T follicular helper cell (primary cell): ENCODE results near the gene NFU1.
"Not testable (repeated sequence)": the region's sequence is repeated elsewhere in the genome, so short reads cannot be mapped to it uniquely, and the experiment has no call there.

Experiments used
- DNase-seq: peaks from one replicate; pipeline ENCODE4 v3.0.0-alpha.2; 2020; ENCODE audit warnings: low read depth

NFU1 gene

GRCh38 chr2:69387770-69388481, 49.3 kb downstream of the NFU1 start:
- DNase-seq = no peak

DNA sequence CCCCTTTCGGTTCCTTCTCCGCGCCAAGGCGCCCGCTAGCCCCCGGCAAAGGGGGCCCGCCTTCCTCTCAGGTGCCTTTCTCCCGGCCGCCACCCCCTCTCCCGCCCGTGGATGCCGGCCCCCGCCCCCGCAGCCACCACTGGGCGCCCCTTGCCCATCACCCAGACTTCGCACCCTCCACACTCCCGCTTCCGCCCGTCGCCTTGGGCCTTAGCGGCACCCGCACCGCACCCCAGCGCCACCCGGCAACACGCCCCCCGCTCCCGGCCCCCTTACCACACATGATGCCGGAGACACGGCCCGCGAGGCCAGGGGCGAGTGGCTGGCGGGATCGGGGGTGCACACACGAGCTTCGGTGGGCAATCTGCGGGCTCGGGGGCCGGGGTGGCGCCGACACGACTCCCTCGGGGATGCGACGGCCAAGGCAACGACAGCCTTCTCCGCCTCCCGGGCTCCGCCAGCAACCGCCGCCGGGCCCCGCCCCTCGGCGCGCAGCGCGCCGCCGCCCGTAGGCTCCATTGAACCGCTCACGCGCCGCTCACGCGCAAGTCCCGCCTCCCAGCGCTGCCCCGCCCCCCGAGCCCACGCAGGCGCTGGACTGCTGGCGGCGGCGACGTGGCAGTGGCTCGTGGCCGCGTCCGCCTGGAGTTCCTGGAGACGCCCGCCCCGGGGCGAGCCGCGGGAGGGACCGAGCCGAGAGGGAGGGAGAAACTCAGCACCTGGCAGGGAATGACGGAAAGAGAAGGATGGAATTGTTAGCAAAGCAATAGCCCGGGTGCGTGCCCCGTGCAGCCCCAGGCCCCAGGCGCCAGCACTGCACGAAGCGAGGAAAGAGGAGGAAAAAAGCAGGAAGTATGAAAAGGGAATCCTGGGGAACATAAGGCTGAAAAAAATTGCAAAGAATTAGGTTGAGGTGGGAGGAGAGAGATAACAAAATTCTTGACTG, 50.2 kb downstream of the NFU1 start, which contains the start of gene GFPT1:
GFPT1 (minus strand) TSS at position 439 of the 946 bp plus-strand sequence; CDS start at position 283, 156 bp downstream.
- peak; percentile 87 for DNase-seq

GRCh38 chr2:69386360-69386759, 50.9 kb downstream of the NFU1 start:
- DNase-seq = no peak

- DNase-seq = no peak
Measured at GRCh38 chr2:69385443-69386151, 51.6 kb downstream of the NFU1 start.

- no peak for DNase-seq
Measured at GRCh38 chr2:69384618-69385081, 52.6 kb downstream of the NFU1 start.

DNA sequence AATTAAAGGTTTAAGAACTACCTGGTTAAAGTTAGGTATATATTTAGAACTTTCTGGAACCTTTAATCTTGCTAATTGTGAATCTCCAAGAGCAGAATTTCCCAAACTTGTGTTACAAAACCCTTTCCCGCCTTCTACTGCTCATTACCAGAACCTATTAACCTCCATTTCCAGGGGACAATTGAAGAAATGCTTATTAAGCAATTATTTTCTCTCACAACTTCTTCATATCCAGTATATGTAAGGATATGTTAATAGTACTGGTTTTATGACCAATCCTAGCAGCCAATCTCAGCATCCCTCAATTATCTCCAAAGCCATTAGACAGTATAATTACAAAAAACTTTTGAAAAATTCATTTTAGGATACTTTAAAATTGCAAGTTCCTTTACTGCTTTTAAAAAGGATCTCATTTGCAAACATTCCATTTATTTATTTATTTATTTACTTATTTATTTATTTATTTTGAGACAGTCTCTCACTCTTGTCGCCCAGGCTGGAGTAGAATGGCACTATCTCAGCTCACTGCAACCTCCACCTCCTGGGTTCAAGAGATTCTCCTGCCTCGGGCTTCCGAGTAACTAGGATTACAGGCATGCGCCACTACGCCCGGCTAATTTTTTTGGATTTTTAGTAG, 53.9 kb downstream of the NFU1 start:
- no peak for DNase-seq

GRCh38 chr2:69382547-69382946, 54.7 kb downstream of the NFU1 start:
- DNase-seq = no peak

DNA sequence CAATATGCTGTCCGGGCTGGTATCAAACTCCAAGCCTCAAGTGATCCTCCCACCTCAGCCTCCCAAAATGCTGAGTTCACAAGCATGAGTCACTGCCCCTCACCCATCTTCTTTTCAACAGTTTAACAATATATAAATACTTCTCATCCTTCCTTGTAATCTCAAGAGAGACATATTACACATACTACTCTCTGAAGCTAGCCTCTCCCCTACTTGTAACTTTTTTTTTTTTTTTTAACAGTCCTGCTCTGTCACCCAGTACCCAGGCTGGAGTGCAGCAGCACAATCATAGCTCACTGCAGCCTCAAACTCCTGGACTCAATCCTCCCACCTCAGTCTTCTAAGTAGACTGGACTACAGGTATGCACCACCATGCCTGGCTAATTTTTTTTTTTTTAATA, 55.9 kb downstream of the NFU1 start:
- no peak for DNase-seq

DNA sequence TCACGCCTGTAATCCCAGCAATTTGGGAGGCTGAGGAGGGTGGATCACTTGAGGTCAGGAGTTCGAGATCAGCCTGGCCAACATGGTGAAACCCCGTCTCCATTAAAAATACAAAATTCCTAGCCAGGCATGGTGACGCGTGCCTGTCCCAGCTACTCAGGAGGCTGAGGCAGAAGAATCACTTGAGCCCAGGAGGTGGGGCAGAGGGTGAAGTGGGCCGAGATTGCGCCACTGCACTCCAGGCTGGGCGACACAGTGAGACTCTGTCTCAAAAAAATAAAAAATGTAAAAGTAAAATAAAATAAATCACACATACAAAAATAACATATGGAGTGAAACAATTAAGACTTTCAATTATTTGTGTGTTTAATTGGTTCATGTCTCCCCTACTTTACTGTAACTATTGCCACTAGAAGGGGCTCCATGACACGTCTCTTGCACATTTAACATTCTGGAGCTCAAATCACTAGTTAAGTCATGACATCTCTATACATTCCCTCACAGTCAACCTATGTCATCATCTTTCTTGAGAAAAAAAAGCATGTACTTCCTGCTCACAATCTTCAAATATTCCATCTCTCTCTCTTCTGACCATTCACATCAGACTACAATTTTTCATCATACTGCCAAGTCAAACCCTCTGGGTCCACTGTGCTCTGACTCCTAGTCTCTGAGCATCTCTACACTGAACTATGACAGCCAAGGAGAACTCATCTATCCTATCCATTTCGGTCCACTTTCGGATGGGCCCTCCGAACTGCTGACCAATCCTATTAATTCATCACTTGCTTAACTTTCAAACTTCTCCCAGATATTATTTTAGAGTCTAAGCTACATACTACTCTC, 56.9 kb downstream of the NFU1 start:
- DNase-seq = no peak

- no peak for DNase-seq
Measured at GRCh38 chr2:69376403-69376802, 60.8 kb downstream of the NFU1 start.

GRCh38 chr2:69375494-69376353, 61.5 kb downstream of the NFU1 start:
- DNase-seq = no peak

DNA sequence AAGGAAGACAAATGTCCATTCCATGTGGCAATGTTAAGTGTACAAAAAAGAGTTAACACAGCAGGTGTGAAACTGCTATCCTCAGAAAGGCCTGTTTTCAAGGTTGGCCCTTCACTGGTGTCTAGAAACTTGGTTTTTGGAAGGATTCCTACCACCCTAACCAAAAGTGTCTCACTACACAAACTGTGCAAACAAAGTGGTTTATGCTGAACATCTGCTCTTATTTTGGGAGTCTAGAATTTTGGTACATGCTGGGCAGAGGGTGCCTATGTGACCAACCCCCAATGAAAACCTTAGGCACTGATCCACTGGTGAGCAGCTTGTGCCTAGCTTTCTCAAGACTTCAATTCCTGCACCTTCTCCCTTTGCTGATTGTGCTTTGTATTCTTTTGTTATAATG, 64.5 kb downstream of the NFU1 start:
- DNase-seq = no peak

DNA sequence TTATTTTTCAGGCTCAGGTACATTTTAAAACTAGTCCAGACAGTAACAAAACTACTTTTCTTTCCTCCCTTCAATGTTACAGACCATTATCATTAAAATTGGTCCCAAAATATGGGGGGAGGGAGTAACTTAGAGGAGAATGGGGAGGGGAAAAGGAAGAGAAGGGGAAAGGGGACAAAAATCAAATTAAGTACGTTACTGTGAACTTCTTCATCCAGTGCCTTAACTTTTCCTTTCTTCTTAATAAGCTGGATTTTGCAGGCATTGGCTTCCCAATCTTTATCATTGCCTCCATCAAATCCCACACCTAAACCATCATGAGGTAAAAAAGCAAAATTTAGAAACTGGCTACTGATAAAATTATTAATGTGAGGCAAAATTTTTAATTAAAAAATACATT, 67.4 kb downstream of the NFU1 start:
- no peak for DNase-seq

GRCh38 chr2:69368588-69368987, 68.6 kb downstream of the NFU1 start:
- DNase-seq = no peak

DNA sequence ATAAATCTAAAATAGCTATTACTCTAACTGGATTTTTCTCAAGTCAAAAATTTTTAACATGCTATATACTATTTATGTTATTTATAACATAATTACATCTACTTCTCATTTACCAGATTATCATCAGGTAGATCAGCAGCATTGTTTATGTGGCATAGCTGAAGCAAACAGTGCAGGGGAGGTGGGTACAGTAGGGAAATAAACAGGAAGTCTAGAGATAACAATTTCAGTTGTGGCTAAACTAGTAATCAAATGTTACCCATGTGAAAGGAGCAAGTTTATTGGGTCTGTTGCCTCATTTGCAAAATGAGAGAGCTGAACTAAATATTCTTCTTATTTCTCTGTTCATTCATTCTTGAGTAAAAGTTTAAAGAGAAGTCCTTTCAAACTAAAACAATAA, 77.9 kb downstream of the NFU1 start:
- DNase-seq = no peak

DNA sequence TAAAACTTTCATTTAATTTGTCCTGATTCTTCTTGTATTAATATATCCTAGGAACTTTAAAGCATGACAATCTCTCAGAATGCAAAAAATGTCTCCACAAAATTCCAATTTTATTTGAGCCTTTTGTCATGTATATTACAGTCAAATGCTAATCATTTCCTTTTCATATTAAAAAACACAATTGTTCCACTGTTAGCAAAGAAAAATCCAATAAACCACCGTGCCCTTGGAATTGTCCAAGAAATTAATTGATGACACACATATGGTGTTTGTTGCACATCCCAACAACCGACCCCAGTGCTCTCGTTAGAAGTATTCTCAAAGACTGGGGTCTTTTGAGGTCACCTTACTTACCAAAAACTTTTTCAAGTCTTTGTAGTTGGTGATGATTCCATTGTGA, 78.3 kb downstream of the NFU1 start:
- DNase-seq = no peak

DNA sequence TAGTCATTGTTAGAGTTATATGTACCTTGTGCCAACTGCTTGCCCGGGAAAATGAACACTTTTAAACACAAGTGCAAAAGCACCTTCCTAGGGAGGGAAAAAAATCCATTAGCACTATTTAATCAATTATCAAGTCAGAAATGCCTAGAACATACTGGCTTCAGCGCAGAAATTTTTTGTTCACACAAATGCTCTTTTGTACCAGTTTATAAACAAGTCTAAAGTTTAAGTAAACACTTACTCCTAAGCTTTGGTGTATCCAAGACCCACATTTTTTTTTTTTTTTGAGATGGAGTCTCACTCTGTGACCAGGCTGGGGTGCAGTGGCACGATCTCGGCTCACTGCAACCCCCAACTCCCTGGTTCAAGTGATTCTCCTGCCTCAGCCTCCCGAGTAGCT, 80.8 kb downstream of the NFU1 start:
- DNase-seq = no peak

DNA sequence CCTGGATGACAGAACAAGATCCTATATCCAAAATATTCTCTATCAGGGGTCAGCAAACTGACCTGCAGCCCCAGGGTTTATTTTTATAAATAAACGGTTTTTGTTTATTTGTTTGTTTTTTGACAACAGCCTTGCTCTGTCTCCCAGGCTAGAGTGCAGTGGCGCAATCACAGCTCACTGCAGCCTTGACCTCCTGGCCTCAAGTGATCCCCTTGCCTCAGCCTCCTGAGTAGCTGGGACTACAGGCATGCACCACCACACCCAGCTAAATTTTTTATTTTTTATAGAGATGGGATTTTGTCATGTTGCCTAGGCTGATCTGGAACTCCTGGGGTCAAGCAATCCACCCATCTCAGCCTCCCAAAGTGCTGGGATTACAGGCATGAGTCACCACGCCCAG, 82.3 kb downstream of the NFU1 start:
- DNase-seq = not testable (repeated sequence)

GRCh38 chr2:69353360-69353759, 83.9 kb downstream of the NFU1 start:
- DNase-seq = no peak

DNA sequence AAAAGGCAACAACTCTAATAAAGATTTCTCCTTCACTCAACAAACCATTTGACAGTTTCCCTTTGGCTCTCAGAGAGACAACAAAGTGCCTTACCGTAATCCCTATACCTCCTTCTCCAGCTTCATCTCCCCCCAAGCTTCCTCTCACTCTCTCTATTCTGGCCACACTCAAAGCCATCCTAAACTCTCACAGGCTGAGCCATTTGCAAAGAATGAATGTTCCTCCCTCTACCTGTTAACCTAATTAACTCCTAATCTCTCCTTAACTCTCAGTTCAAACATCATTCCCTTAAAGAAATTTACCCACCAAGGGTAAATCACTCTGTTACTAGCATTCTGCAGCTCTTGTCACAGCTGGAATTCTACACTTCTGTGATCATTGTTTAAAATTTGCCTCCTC, 88.5 kb downstream of the NFU1 start:
- DNase-seq = no peak
